ENCODE data around the gene SGSH.

SGSH gene

GRCh38 chr17:80213643-80213975 is 6.5 kb downstream of the SGSH start:
- no peaks in the 10 kb centered on the region for H3K9me3 ChIP-seq (ENCODE audit: control insufficient read depth, low read depth, low read length)
- H3K9ac ChIP-seq (ENCODE audit: low read length), result no peak overlapping the region
- no peak overlapping the region for H3K27ac ChIP-seq (ENCODE audit: low read length)
- H3K36me3 ChIP-seq (ENCODE audit: control insufficient read depth, low read depth, low read length), result peaks cover 4% of the 10 kb centered on the region
- no peaks in the 10 kb centered on the region for H3K27me3 ChIP-seq (ENCODE audit: control insufficient read depth, insufficient read depth, low read length)
- H3K4me3 ChIP-seq (ENCODE audit: low read length), result no peak overlapping the region
- no peaks in the 10 kb centered on the region for H3K4me1 ChIP-seq (ENCODE audit: control insufficient read depth, low read depth, low read length)

GRCh38 chr17:80212962-80213642 is 7.0 kb downstream of the SGSH start:
- Histone ChIP-seq H3K9me3 (ENCODE audit: control insufficient read depth, low read depth, low read length) (no peaks in the 10 kb centered on the region), H3K4me1 (ENCODE audit: control insufficient read depth, low read depth, low read length) (no peaks in the 10 kb centered on the region), H3K4me3 (ENCODE audit: low read length) (no peak overlapping the region), H3K27me3 (ENCODE audit: control insufficient read depth, insufficient read depth, low read length) (no peaks in the 10 kb centered on the region), H3K9ac (ENCODE audit: low read length) (no peak overlapping the region), H3K36me3 (ENCODE audit: control insufficient read depth, low read depth, low read length) (peaks cover 4% of the 10 kb centered on the region), H3K27ac (ENCODE audit: low read length) (no peak overlapping the region)

- Histone ChIP-seq H3K9me3 (ENCODE audit: control insufficient read depth, low read depth, low read length) (no peaks in the 10 kb centered on the region), H3K4me3 (ENCODE audit: low read length) (no peak overlapping the region), H3K27me3 (ENCODE audit: control insufficient read depth, insufficient read depth, low read length) (no peaks in the 10 kb centered on the region), H3K9ac (ENCODE audit: low read length) (no peak overlapping the region), H3K27ac (ENCODE audit: low read length) (no peak overlapping the region), H3K36me3 (ENCODE audit: control insufficient read depth, low read depth, low read length) (peaks cover 4% of the 10 kb centered on the region), H3K4me1 (ENCODE audit: control insufficient read depth, low read depth, low read length) (no peaks in the 10 kb centered on the region)
Observed at GRCh38 chr17:80212511-80212910, 7.6 kb downstream of the SGSH start.

- H3K36me3 ChIP-seq (ENCODE audit: control insufficient read depth, low read depth, low read length), result peaks cover 4% of the 10 kb centered on the region
- H3K4me1 ChIP-seq (ENCODE audit: control insufficient read depth, low read depth, low read length), result no peaks in the 10 kb centered on the region
- no peak overlapping the region for H3K27ac ChIP-seq (ENCODE audit: low read length)
Observed at GRCh38 chr17:80212109-80212508, 8.0 kb downstream of the SGSH start.

GRCh38 chr17:80210348-80211108 is 9.6 kb downstream of the SGSH start:
- peaks cover 4% of the 10 kb centered on the region for H3K36me3 ChIP-seq (ENCODE audit: control insufficient read depth, low read depth, low read length)
- no peak overlapping the region for H3K9ac ChIP-seq (ENCODE audit: low read length)
- no peak overlapping the region for H3K27ac ChIP-seq (ENCODE audit: low read length)
- H3K4me1 ChIP-seq (ENCODE audit: control insufficient read depth, low read depth, low read length), result no peaks in the 10 kb centered on the region
- no peaks in the 10 kb centered on the region for H3K9me3 ChIP-seq (ENCODE audit: control insufficient read depth, low read depth, low read length)
- no peak overlapping the region for H3K4me3 ChIP-seq (ENCODE audit: low read length)
- no peaks in the 10 kb centered on the region for H3K27me3 ChIP-seq (ENCODE audit: control insufficient read depth, insufficient read depth, low read length)

More at GRCh38 chr17:80212109-80212508, 8.0 kb downstream of the SGSH start:
- no peak overlapping the region for H3K9ac ChIP-seq (ENCODE audit: low read length)
- H3K9me3 ChIP-seq (ENCODE audit: control insufficient read depth, low read depth, low read length), result no peaks in the 10 kb centered on the region
- no peak overlapping the region for H3K4me3 ChIP-seq (ENCODE audit: low read length)
- H3K27me3 ChIP-seq (ENCODE audit: control insufficient read depth, insufficient read depth, low read length), result no peaks in the 10 kb centered on the region

GRCh38 chr17:80209765-80210164 is 10.4 kb downstream of the SGSH start:
- H3K4me1 ChIP-seq (ENCODE audit: control insufficient read depth, low read depth, low read length), result no peaks in the 10 kb centered on the region
- no peak overlapping the region for H3K4me3 ChIP-seq (ENCODE audit: low read length)
- no peaks in the 10 kb centered on the region for H3K27me3 ChIP-seq (ENCODE audit: control insufficient read depth, insufficient read depth, low read length)
- H3K27ac ChIP-seq (ENCODE audit: low read length), result no peak overlapping the region
- H3K9me3 ChIP-seq (ENCODE audit: control insufficient read depth, low read depth, low read length), result no peaks in the 10 kb centered on the region
- no peak overlapping the region for H3K9ac ChIP-seq (ENCODE audit: low read length)
- peaks cover 4% of the 10 kb centered on the region for H3K36me3 ChIP-seq (ENCODE audit: control insufficient read depth, low read depth, low read length)

GRCh38 chr17:80208050-80208449 is 12.1 kb downstream of the SGSH start:
- Histone ChIP-seq H3K9ac (ENCODE audit: low read length) (no peak overlapping the region), H3K27ac (ENCODE audit: low read length) (no peak overlapping the region), H3K4me1 (ENCODE audit: control insufficient read depth, low read depth, low read length) (no peaks in the 10 kb centered on the region), H3K36me3 (ENCODE audit: control insufficient read depth, low read depth, low read length) (no peaks in the 10 kb centered on the region), H3K4me3 (ENCODE audit: low read length) (no peak overlapping the region), H3K9me3 (ENCODE audit: control insufficient read depth, low read depth, low read length) (no peaks in the 10 kb centered on the region), H3K27me3 (ENCODE audit: control insufficient read depth, insufficient read depth, low read length) (no peaks in the 10 kb centered on the region)

GRCh38 chr17:80205811-80206210 is 14.3 kb downstream of the SGSH start:
- Histone ChIP-seq H3K27ac (ENCODE audit: low read length) (no peak overlapping the region), H3K4me3 (ENCODE audit: low read length) (no peak overlapping the region), H3K9ac (ENCODE audit: low read length) (no peak overlapping the region), H3K9me3 (ENCODE audit: control insufficient read depth, low read depth, low read length) (no peaks in the 10 kb centered on the region), H3K4me1 (ENCODE audit: control insufficient read depth, low read depth, low read length) (no peaks in the 10 kb centered on the region), H3K36me3 (ENCODE audit: control insufficient read depth, low read depth, low read length) (no peaks in the 10 kb centered on the region), H3K27me3 (ENCODE audit: control insufficient read depth, insufficient read depth, low read length) (no peaks in the 10 kb centered on the region)

- Histone ChIP-seq H3K27me3 (ENCODE audit: control insufficient read depth, insufficient read depth, low read length) (no peaks in the 10 kb centered on the region), H3K36me3 (ENCODE audit: control insufficient read depth, low read depth, low read length) (no peaks in the 10 kb centered on the region), H3K9ac (ENCODE audit: low read length) (no peak overlapping the region), H3K4me1 (ENCODE audit: control insufficient read depth, low read depth, low read length) (no peaks in the 10 kb centered on the region), H3K4me3 (ENCODE audit: low read length) (no peak overlapping the region), H3K27ac (ENCODE audit: low read length) (no peak overlapping the region), H3K9me3 (ENCODE audit: control insufficient read depth, low read depth, low read length) (no peaks in the 10 kb centered on the region)
Observed at GRCh38 chr17:80204626-80205468, 15.3 kb downstream of the SGSH start.

- H3K9ac ChIP-seq (ENCODE audit: low read length), result no peak overlapping the region
- H3K9me3 ChIP-seq (ENCODE audit: control insufficient read depth, low read depth, low read length), result no peaks in the 10 kb centered on the region
- H3K27me3 ChIP-seq (ENCODE audit: control insufficient read depth, insufficient read depth, low read length), result no peaks in the 10 kb centered on the region
- H3K36me3 ChIP-seq (ENCODE audit: control insufficient read depth, low read depth, low read length), result no peaks in the 10 kb centered on the region
- no peak overlapping the region for H3K27ac ChIP-seq (ENCODE audit: low read length)
- H3K4me1 ChIP-seq (ENCODE audit: control insufficient read depth, low read depth, low read length), result no peaks in the 10 kb centered on the region
- no peak overlapping the region for H3K4me3 ChIP-seq (ENCODE audit: low read length)
Observed at GRCh38 chr17:80203471-80203963, 16.6 kb downstream of the SGSH start.

- H3K36me3 ChIP-seq (ENCODE audit: control insufficient read depth, low read depth, low read length), result no peaks in the 10 kb centered on the region
- H3K4me1 ChIP-seq (ENCODE audit: control insufficient read depth, low read depth, low read length), result no peaks in the 10 kb centered on the region
- no peak overlapping the region for H3K4me3 ChIP-seq (ENCODE audit: low read length)
- H3K9me3 ChIP-seq (ENCODE audit: control insufficient read depth, low read depth, low read length), result no peaks in the 10 kb centered on the region
- H3K27me3 ChIP-seq (ENCODE audit: control insufficient read depth, insufficient read depth, low read length), result no peaks in the 10 kb centered on the region
- H3K9ac ChIP-seq (ENCODE audit: low read length), result no peak overlapping the region
- no peak overlapping the region for H3K27ac ChIP-seq (ENCODE audit: low read length)
Observed at GRCh38 chr17:80202197-80202596, 17.9 kb downstream of the SGSH start.

All from iPS-18a (cell line).